Effector CD8-positive, alpha-beta T cell (primary cell): ENCODE measurements around the gene NELL2.

ENCODE experiments used
- DNase-seq: peaks from one replicate; lab custom pipeline; 2025; lab: John Stamatoyannopoulos, UW

Gene NELL2

GRCh38 chr12:44542716-44543115, 333.4 kb downstream of the NELL2 start:
- no peak for DNase-seq

GRCh38 chr12:44537354-44537753, 338.8 kb downstream of the NELL2 start:
- no peak for DNase-seq

- no peak for DNase-seq
These were observed 343.2 kb downstream of the NELL2 start for GRCh38 chr12:44532940-44533339.

- DNase-seq: no peak
These were observed 344.7 kb downstream of the NELL2 start for GRCh38 chr12:44531320-44531971.

- no peak for DNase-seq
These were observed 349.4 kb downstream of the NELL2 start for GRCh38 chr12:44526655-44527182.

GRCh38 chr12:44525806-44526654, 350.1 kb downstream of the NELL2 start:
- no peak for DNase-seq

GRCh38 chr12:44523828-44524227, 352.3 kb downstream of the NELL2 start:
- no peak for DNase-seq

GRCh38 chr12:44521702-44522101, 354.4 kb downstream of the NELL2 start:
- DNase-seq: no peak

GRCh38 chr12:44519931-44520330, 356.2 kb downstream of the NELL2 start:
- no peak for DNase-seq

- no peak for DNase-seq
These were observed 364.8 kb downstream of the NELL2 start for GRCh38 chr12:44511289-44511688.

GRCh38 chr12:44510510-44510909, 365.6 kb downstream of the NELL2 start:
- DNase-seq: no peak

GRCh38 chr12:44510076-44510475, 366.0 kb downstream of the NELL2 start:
- no peak for DNase-seq

- no peak for DNase-seq
These were observed 366.6 kb downstream of the NELL2 start for GRCh38 chr12:44509471-44509870.

- no peak for DNase-seq
These were observed 368.7 kb downstream of the NELL2 start for GRCh38 chr12:44507461-44507860.

- no peak for DNase-seq
These were observed 371.3 kb downstream of the NELL2 start for GRCh38 chr12:44504799-44505198.

GRCh38 chr12:44503329-44503728, 372.8 kb downstream of the NELL2 start:
- no peak for DNase-seq

GRCh38 chr12:44502681-44503080, 373.4 kb downstream of the NELL2 start:
- no peak for DNase-seq

- DNase-seq: no peak
These were observed 375.7 kb downstream of the NELL2 start for GRCh38 chr12:44500423-44500822.

GRCh38 chr12:44497044-44497443, 379.1 kb downstream of the NELL2 start:
- no peak for DNase-seq

- DNase-seq: no peak
These were observed 385.9 kb downstream of the NELL2 start for GRCh38 chr12:44490181-44490580.

GRCh38 chr12:44488180-44488579, 387.9 kb downstream of the NELL2 start:
- DNase-seq: no peak

GRCh38 chr12:44484862-44485261, 391.3 kb downstream of the NELL2 start:
- no peak for DNase-seq

GRCh38 chr12:44477331-44477980, 398.7 kb downstream of the NELL2 start:
- DNase-seq: no peak
